ENCODE measurements around the gene BICDL2. TPM values are rescaled to one million over a fixed set of nuclear protein-coding genes. Genes with fewer than 3 reads are reported as not detected.

BICDL2 gene
- total and polyA plus RNA-seq, 2 of the 8 experiments (the other 6 are each of a cell fraction or from before 2014, with no cell fraction given), result 7.3 to 15.9 TPM

DNA sequence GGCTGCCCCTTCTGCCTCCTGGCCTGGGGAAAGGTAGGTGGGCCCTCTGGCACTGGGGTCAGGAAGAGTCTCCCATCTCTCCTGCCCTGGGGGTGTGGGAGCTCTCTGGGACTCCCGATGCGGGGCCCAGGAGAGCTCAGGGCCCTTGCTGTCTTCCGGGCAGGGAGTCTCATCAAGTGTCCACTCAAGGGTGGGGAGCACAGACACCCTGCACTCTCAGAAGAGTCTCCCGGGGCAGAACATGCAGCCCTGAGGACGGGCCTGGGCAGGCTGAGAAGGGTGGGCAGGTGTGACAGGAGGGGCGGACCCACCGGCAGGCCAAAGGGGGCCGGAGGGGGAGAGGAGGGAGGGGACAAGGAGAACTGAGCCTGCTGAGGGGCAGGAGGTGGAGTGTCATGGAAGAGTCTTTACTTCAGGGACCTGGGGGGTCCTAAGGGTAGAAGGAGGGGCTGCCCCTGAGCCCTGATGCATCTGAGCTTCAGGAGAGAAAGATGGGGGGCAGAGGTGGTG lies 48.1 kb downstream of the BICDL2 start:
- CTCF ChIA-PET (ENCODE audit: partially characterized antibody), result interaction anchor here (0.7 to 5.2 kb wide), 5 partner anchors 13 to 40 kb away, joined by 3 to 24 read pairs (median 3); partner anchors contain the start of gene CLDN6
- POLR2A ChIA-PET (ENCODE audit: partially characterized antibody), result interaction anchor here (0.6 to 15.2 kb wide), 10 partner anchors 9 to 146 kb away, joined by 3 to 200 read pairs (median 4); partner anchors contain the start of genes CLDN6, HCFC1R1, PAQR4 and THOC6
- TF ChIP-seq BACH1 (IDR thresholded peaks at IDR 0.05; ENCODE audit: low read length) (no peak), HDAC2 (IDR thresholded peaks at IDR 0.05; ENCODE audit: borderline replicate concordance in 1 of 2, low read depth in 2 of 2, low read length in 2 of 2) (no peak), HDAC6 (IDR thresholded peaks at IDR 0.05; ENCODE audit: low read depth, low read length) (no peak), RFX5 (IDR thresholded peaks at IDR 0.05; ENCODE audit: borderline replicate concordance, low read depth, low read length) (no peak), FOSL1 (IDR thresholded peaks at IDR 0.05; ENCODE audit: insufficient read depth, low read depth, low read length) (no peak), POLR2AphosphoS5 (IDR thresholded peaks at IDR 0.05; ENCODE audit: low read depth, low read length) (no peak)
- TF ChIP-seq, protein P1, sequence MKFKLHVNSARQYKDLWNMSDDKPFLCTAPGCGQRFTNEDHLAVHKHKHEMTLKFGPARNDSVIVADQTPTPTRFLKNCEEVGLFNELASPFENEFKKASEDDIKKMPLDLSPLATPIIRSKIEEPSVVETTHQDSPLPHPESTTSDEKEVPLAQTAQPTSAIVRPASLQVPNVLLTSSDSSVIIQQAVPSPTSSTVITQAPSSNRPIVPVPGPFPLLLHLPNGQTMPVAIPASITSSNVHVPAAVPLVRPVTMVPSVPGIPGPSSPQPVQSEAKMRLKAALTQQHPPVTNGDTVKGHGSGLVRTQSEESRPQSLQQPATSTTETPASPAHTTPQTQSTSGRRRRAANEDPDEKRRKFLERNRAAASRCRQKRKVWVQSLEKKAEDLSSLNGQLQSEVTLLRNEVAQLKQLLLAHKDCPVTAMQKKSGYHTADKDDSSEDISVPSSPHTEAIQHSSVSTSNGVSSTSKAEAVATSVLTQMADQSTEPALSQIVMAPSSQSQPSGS (IDR thresholded peaks at IDR 0.05; ENCODE audit: low read length), result no peak
- TF ChIP-seq, protein P2, sequence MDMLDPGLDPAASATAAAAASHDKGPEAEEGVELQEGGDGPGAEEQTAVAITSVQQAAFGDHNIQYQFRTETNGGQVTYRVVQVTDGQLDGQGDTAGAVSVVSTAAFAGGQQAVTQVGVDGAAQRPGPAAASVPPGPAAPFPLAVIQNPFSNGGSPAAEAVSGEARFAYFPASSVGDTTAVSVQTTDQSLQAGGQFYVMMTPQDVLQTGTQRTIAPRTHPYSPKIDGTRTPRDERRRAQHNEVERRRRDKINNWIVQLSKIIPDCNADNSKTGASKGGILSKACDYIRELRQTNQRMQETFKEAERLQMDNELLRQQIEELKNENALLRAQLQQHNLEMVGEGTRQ (IDR thresholded peaks at IDR 0.05; ENCODE audit: low read length), result no peak
- TF ChIP-seq, protein P3, sequence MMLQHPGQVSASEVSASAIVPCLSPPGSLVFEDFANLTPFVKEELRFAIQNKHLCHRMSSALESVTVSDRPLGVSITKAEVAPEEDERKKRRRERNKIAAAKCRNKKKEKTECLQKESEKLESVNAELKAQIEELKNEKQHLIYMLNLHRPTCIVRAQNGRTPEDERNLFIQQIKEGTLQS (IDR thresholded peaks at IDR 0.05; ENCODE audit: insufficient read depth, low read depth, low read length), result no peak

More for the DNA sequence above, 48.1 kb downstream of the BICDL2 start:
- no peak overlapping the region for H3K9ac ChIP-seq (replicated peaks in 1 of 4; ENCODE audit: extremely low read depth in 1 of 4, low read depth in 3 of 4, low read length in 3 of 4)
- no peak overlapping the region for H3K14ac ChIP-seq (ENCODE audit: insufficient read length)
- H2BK15ac ChIP-seq (ENCODE audit: low read length), result no peak overlapping the region
- H4K20me1 ChIP-seq (replicated peaks in 1 of 2; ENCODE audit: control insufficient read depth in 1 of 2, insufficient read depth in 2 of 2, low read length in 2 of 2), result no peaks in the 10 kb centered on the region
- peaks cover 0 to 28% (median 20%) of the 10 kb centered on the region in 4 experiments; a peak in 6 of 7 replicates for H3K4me1 ChIP-seq (replicated peaks in 1 of 4; ENCODE audit: control insufficient read depth in 3 of 4, insufficient read depth in 4 of 4, low read length in 3 of 4)
- H3K36me3 ChIP-seq (ENCODE audit: control insufficient read depth in 2 of 4, insufficient read depth in 4 of 4, low read length in 3 of 4), result no peaks in the 10 kb centered on the region
- H4K91ac ChIP-seq (replicated peaks; ENCODE audit: insufficient read length, low read length), result peak overlapping the region; percentile 65
- H3K4me2 ChIP-seq (ENCODE audit: insufficient read depth in 1 of 2, low read depth in 2 of 2, low read length in 2 of 2), result no peak overlapping the region
- H3K4me3 ChIP-seq (ENCODE audit: extremely low read depth in 1 of 4, insufficient read depth in 2 of 4, low read depth in 3 of 4, low read length in 4 of 4), result no peak overlapping the region
- H3K9me3 ChIP-seq (ENCODE audit: insufficient read depth in 2 of 2, low read depth in 1 of 2, low read length in 1 of 2), result no peaks in the 10 kb centered on the region
- H3K79me2 ChIP-seq (ENCODE audit: control insufficient read depth in 1 of 2, insufficient read depth in 2 of 2, low read length in 2 of 2), result no peaks in the 10 kb centered on the region
- H2AK5ac ChIP-seq (ENCODE audit: low read depth, low read length), result peak overlapping the region; percentile 75; the same call in 1 of the 2 replicates
- H3K79me1 ChIP-seq (ENCODE audit: low read depth, low read length), result no peaks in the 10 kb centered on the region
- no peak overlapping the region for H2BK120ac ChIP-seq (replicated peaks; ENCODE audit: low read depth, low read length)
- H2BK20ac ChIP-seq (ENCODE audit: low read length), result peak overlapping the region; percentile 32; the same call in 1 of the 2 replicates
- no peaks in the 10 kb centered on the region; a peak in 1 of 7 replicates for H3K27me3 ChIP-seq (replicated peaks in 1 of 4; ENCODE audit: control insufficient read depth in 3 of 4, extremely low read depth in 1 of 4, insufficient read depth in 3 of 4, low read length in 3 of 4)
- H3K56ac ChIP-seq (replicated peaks; ENCODE audit: insufficient read length, low read depth, low read length), result no peak overlapping the region
- no peaks in the 10 kb centered on the region; the same call in 1 of the 2 replicates for H3K23me2 ChIP-seq (ENCODE audit: low read depth, low read length)
- 97% methylated on average over 4 of the region's 8 CpGs; no CpG with 5 or more reads in 1 of the 2 experiments for WGBS, 2 experiments (ENCODE audit: extremely low coverage in 1 of 2, insufficient coverage in 1 of 2, insufficient read length in 1 of 2, insufficient replicate concordance in 2 of 2, low coverage in 1 of 2, low lambda C conversion rate in 2 of 2, missing lambda C conversion rate in 1 of 2)
- no peak overlapping the region for H3K23ac ChIP-seq (ENCODE audit: insufficient read length)
- no peak overlapping the region for H4K5ac ChIP-seq (ENCODE audit: insufficient read length, low read depth, low read length)
- H3K18ac ChIP-seq (ENCODE audit: extremely low read depth, low read length), result no peak overlapping the region; the same call in 1 of the 2 replicates
- DNase-seq (ENCODE audit: low read depth in 1 of 2, low spot score in 2 of 2) (no peak), FAIRE-seq (no peak)
- H2BK12ac ChIP-seq (ENCODE audit: low read depth, low read length), result 0 out of 2 replicates have a peak overlapping the region, but pooled peaks have one; percentile 50
- no peak overlapping the region for H2AFZ ChIP-seq (ENCODE audit: low read length)
- H4K8ac ChIP-seq (ENCODE audit: extremely low read depth, insufficient read depth, low read length), result no peak overlapping the region
- no peak overlapping the region for H2BK5ac ChIP-seq (ENCODE audit: low read depth, low read length)
- H3K4ac ChIP-seq (replicated peaks; ENCODE audit: insufficient read length, low read depth, low read length), result no peak overlapping the region
- H3K27ac ChIP-seq (ENCODE audit: low read depth, low read length), result no peak overlapping the region

All from H1 (cell line).